AG10803 (cell line): Measurements from ENCODE around the gene HYCC2.
"Not testable (repeated sequence)": the region's sequence is repeated elsewhere in the genome, so short reads cannot be mapped to it uniquely, and the experiment has no call there.

Source experiments
- DNase-seq: peaks from one replicate; pipeline ENCODE4 v3.0.0; 2010; ENCODE audit warnings: low read depth
- H3K4me3 ChIP-seq: 2 replicates; pipeline ENCODE4 v1.5.1; 2011; ENCODE audit warnings: mild to moderate bottlenecking, low read length, control low read depth
- CTCF ChIP-seq: conservative IDR thresholded peaks from 2 replicates; pipeline ENCODE4 v1.5.1; 2011; ENCODE audit warnings: mild to moderate bottlenecking, low read length, control low read depth, inconsistent platforms

Gene HYCC2

GRCh38 chr2:201057087-201057521, 14.4 kb downstream of the HYCC2 start:
- peak; percentile 20 for DNase-seq
- TF ChIP-seq CTCF, result no peak
- H3K4me3 ChIP-seq, result no peak overlapping the region

GRCh38 chr2:201049455-201049854, 22.0 kb downstream of the HYCC2 start:
- DNase-seq, result peak; percentile 15
- no peak overlapping the region for H3K4me3 ChIP-seq
- no peak for TF ChIP-seq CTCF

GRCh38 chr2:201046881-201047280, 24.6 kb downstream of the HYCC2 start:
- DNase-seq, result no peak
- no peak overlapping the region for H3K4me3 ChIP-seq

GRCh38 chr2:201043050-201043449, 28.4 kb downstream of the HYCC2 start:
- DNase-seq, result not testable (repeated sequence)

More at GRCh38 chr2:201046881-201047280, 24.6 kb downstream of the HYCC2 start:
- no peak for TF ChIP-seq CTCF

GRCh38 chr2:201042451-201042850, 29.0 kb downstream of the HYCC2 start:
- not testable (repeated sequence) for H3K4me3 ChIP-seq, DNase-seq

More at GRCh38 chr2:201043050-201043449, 28.4 kb downstream of the HYCC2 start:
- H3K4me3 ChIP-seq, result not testable (repeated sequence)

- TF ChIP-seq CTCF, result no peak
- H3K4me3 ChIP-seq, result no peak overlapping the region
- DNase-seq, result no peak
Observed at GRCh38 chr2:201040867-201041628, 30.4 kb downstream of the HYCC2 start.

GRCh38 chr2:201038855-201039254, 32.6 kb downstream of the HYCC2 start:
- H3K4me3 ChIP-seq, result no peak overlapping the region
- TF ChIP-seq CTCF, result no peak
- no peak for DNase-seq

- not testable (repeated sequence) for DNase-seq, H3K4me3 ChIP-seq
Observed at GRCh38 chr2:201038361-201038760, 33.1 kb downstream of the HYCC2 start.

GRCh38 chr2:201034355-201034754, 37.1 kb downstream of the HYCC2 start:
- H3K4me3 ChIP-seq, DNase-seq: not testable (repeated sequence)
